Spleen (tissue), 7 donors: Measurements from ENCODE around the gene UQCR11.

ENCODE experiments used
- POLR2A ChIP-seq, 3 donors: fragments of 450-650 bp; IDR thresholded peaks; one replicate each; pipeline ENCODE4 v1.5.1; 2017; ENCODE audit warnings: antibody characterized with exemption in 3 of 3, mild to moderate bottlenecking in 1 of 3
- TF ChIP-seq, protein P1 (sequence below), 11 experiments: fragments of 200-600 bp in 7 of 11; fragments of 450-650 bp in 4 of 11; sonication (generic) in 4 of 11; IDR thresholded peaks in 8 of 11; conservative IDR thresholded peaks in 3 of 11; 1 replicate in 7 of 11; 2 replicates in 4 of 11; pipeline versions ENCODE4 v1.4.0 to v1.8.0; 2016 to 2021; ENCODE audit warnings: antibody characterized with exemption in 11 of 11, inconsistent platforms in 4 of 11, mild to moderate bottlenecking in 1 of 11
- donor health status: DM: no; HTN: no; CAD: no; lungs with moderate emphysema.
- donor health status: DM: no; HTN: no; CAD: no.
- donor health status: DM: no; HTN: no; CAD: no.

DNA sequence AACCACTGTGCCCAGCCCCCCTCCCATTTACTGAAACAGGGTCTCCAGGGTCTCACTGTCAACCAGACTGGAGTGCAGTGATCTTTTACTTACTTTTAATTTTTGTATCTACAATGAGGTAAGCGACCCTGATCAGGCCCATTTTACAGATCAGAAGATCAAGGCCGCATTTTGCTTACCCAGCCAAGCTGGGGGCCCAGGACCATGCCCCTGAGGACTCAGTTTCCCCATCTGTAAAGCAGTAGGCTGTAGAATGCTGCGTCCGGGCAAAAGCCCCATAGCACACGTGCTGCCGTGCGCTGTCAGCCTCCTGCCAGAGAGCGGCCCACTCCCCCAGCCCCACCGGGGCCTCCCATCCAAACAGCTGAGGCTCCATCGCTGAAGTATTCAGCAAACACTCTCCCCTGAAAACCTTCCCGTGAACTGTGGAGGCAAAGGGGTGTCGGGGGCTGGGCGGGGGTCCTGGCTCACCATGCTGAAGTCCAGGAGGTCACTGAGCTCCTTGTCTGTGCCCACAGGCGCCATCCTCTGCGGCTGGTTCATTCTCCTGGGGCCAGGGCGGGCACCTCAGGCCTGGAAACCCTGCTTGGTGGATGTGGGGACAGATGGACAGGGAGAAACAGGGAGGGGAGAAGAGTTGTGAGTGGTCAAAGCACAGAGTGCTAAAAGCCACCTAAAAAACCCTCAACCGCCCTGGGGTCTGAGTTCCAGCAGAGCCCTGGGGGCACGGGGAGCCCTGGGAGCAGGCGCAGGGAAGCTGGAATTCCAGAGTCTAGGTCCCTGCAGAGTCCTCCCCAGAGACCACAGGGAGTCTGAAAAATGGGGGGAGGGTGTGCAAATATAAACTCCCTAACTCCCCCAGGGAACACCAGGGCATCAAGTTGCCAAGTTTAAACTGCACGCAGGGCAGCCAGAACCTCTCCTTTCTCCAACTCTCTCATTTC lies 44.7 kb upstream of the UQCR11 start:
- TF ChIP-seq, protein P1, sequence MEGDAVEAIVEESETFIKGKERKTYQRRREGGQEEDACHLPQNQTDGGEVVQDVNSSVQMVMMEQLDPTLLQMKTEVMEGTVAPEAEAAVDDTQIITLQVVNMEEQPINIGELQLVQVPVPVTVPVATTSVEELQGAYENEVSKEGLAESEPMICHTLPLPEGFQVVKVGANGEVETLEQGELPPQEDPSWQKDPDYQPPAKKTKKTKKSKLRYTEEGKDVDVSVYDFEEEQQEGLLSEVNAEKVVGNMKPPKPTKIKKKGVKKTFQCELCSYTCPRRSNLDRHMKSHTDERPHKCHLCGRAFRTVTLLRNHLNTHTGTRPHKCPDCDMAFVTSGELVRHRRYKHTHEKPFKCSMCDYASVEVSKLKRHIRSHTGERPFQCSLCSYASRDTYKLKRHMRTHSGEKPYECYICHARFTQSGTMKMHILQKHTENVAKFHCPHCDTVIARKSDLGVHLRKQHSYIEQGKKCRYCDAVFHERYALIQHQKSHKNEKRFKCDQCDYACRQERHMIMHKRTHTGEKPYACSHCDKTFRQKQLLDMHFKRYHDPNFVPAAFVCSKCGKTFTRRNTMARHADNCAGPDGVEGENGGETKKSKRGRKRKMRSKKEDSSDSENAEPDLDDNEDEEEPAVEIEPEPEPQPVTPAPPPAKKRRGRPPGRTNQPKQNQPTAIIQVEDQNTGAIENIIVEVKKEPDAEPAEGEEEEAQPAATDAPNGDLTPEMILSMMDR (IDR thresholded peaks at IDR 0.05 in 8 of 11, conservative IDR thresholded peaks at IDR 0.05 in 3 of 11), result no peak
- TF ChIP-seq POLR2A (IDR thresholded peaks at IDR 0.05), result no peak
